B cell (primary cell): ENCODE measurements around the gene PPP1R2.

Experiments
- CTCF ChIP-seq: fragments of 200-600 bp; IDR thresholded peaks from one replicate; pipeline ENCODE4 v1.8.0; 2022; ENCODE audit warnings: antibody characterized with exemption, mild to moderate bottlenecking
- EZH2 ChIP-seq: IDR thresholded peaks from 2 replicates; pipeline ENCODE4 v1.6.1; 2012; ENCODE audit warnings: borderline replicate concordance, low read depth, mild to moderate bottlenecking, moderate library complexity, low read length; ENCODE audit not compliant: insufficient read depth, poor library complexity, severe bottlenecking

- TF ChIP-seq CTCF (no peak), EZH2 (no peak)
These were observed 5.4 kb upstream of the PPP1R2 start for GRCh38 chr3:195548501-195548900.
